NCI-H69 (cell line): Measurements from ENCODE around the gene FRMD4A.
A peak's percentile ranks its signal among the peaks of the same experiment; 100 is the strongest.

Source experiments
- DNase-seq: peaks from one replicate; lab custom pipeline; 2025; lab: John Stamatoyannopoulos, UW

FRMD4A gene

GRCh38 chr10:14340051-14340744, 9.5 kb upstream of the FRMD4A start:
- DNase-seq = no peak

- no peak for DNase-seq
These were observed 6.0 kb upstream of the FRMD4A start for GRCh38 chr10:14336736-14337135.

GRCh38 chr10:14334771-14335170, 4.0 kb upstream of the FRMD4A start:
- no peak for DNase-seq

GRCh38 chr10:14333606-14334005, 2.9 kb upstream of the FRMD4A start:
- DNase-seq = no peak

GRCh38 chr10:14332903-14333302, 2.2 kb upstream of the FRMD4A start:
- DNase-seq = no peak

- DNase-seq = no peak
These were observed 964 bp downstream of the FRMD4A start for GRCh38 chr10:14329746-14330173.

- DNase-seq = no peak
These were observed 1.6 kb downstream of the FRMD4A start for GRCh38 chr10:14328881-14329672.

GRCh38 chr10:14327527-14327926, 3.2 kb downstream of the FRMD4A start:
- DNase-seq = no peak

- no peak for DNase-seq
These were observed 4.1 kb downstream of the FRMD4A start for GRCh38 chr10:14326581-14326980.

- DNase-seq = peak; percentile 32
These were observed 5.3 kb downstream of the FRMD4A start for GRCh38 chr10:14325325-14325955.

- no peak for DNase-seq
These were observed 8.1 kb downstream of the FRMD4A start for GRCh38 chr10:14322526-14323188.

- peak; percentile 87 for DNase-seq
These were observed 12.7 kb downstream of the FRMD4A start for GRCh38 chr10:14318007-14318406.

GRCh38 chr10:14312014-14312413, 18.7 kb downstream of the FRMD4A start:
- DNase-seq = peak; percentile 85

GRCh38 chr10:14311206-14311957, 19.3 kb downstream of the FRMD4A start:
- peak; percentile 43 for DNase-seq

GRCh38 chr10:14309593-14309992, 21.1 kb downstream of the FRMD4A start:
- DNase-seq = no peak

- DNase-seq = no peak
These were observed 24.5 kb downstream of the FRMD4A start for GRCh38 chr10:14306190-14306589.

- DNase-seq = no peak
These were observed 26.7 kb downstream of the FRMD4A start for GRCh38 chr10:14304046-14304445.

- peak; percentile 24 for DNase-seq
These were observed 28.7 kb downstream of the FRMD4A start for GRCh38 chr10:14302035-14302434.

GRCh38 chr10:14299556-14299955, 31.2 kb downstream of the FRMD4A start:
- DNase-seq = no peak

GRCh38 chr10:14296065-14296709, 34.5 kb downstream of the FRMD4A start:
- DNase-seq = peak; percentile 69
